H1 (cell line): Measurements from ENCODE around the gene VWA5A. TPM values are rescaled to one million over a fixed set of nuclear protein-coding genes. Genes with fewer than 3 reads are reported as not detected.

ENCODE experiments used
- CTCF ChIA-PET: fragments of 300-600 bp; sonication (Branson Sonifier 250); formaldehyde crosslinking; loops from one replicate; lab custom pipeline; 2021; ENCODE audit not compliant: partially characterized antibody; lab: Charles Lee
- POLR2A ChIA-PET: fragments of 300-600 bp; sonication (Branson Sonifier 250); formaldehyde crosslinking; loops from one replicate; lab custom pipeline; 2021; ENCODE audit warnings: inconsistent platforms; ENCODE audit not compliant: partially characterized antibody; lab: Charles Lee
- DNase-seq, 2 experiments: peaks; one replicate each; pipeline versions ENCODE4 v3.0.0 to v3.0.0-alpha.2; 2010 to 2022; ENCODE audit warnings: low spot score in 2 of 2, low read depth in 1 of 2, mixed read lengths in 1 of 2
- FAIRE-seq: peaks from 2 replicates; lab custom pipeline; 2011; peaks lifted over from hg19 to GRCh38; lab: Jason Lieb, UNC
- H2AFZ ChIP-seq: 2 replicates; pipeline ENCODE4 v1.8.1; 2012; ENCODE audit warnings: low read length, inconsistent platforms
- H2AK5ac ChIP-seq: 2 replicates; pipeline ENCODE4 v1.6.1; 2013; ENCODE audit warnings: low read depth, low read length
- H2BK120ac ChIP-seq: replicated peaks from 2 replicates; pipeline ENCODE3; 2013; ENCODE audit warnings: low read depth, low read length, inconsistent platforms
- H2BK12ac ChIP-seq: 2 replicates; pipeline ENCODE4 v1.6.1; 2013; ENCODE audit warnings: low read depth, low read length
- H2BK15ac ChIP-seq: 2 replicates; pipeline ENCODE4 v1.6.1; 2013; ENCODE audit warnings: low read length
- H2BK20ac ChIP-seq: 2 replicates; pipeline ENCODE4 v1.6.1; 2013; ENCODE audit warnings: low read length
- H2BK5ac ChIP-seq: 2 replicates; pipeline ENCODE4 v1.6.1; 2013; ENCODE audit warnings: low read depth, low read length
- H3K14ac ChIP-seq: 2 replicates; pipeline ENCODE4 v1.6.1; 2013; ENCODE audit warnings: inconsistent platforms; ENCODE audit not compliant: insufficient read length
- H3K18ac ChIP-seq: 2 replicates; pipeline ENCODE4 v1.6.1; 2013; ENCODE audit warnings: low read length; ENCODE audit errors: extremely low read depth
- H3K23ac ChIP-seq: 2 replicates; pipeline ENCODE4 v1.6.1; 2013; ENCODE audit warnings: inconsistent platforms; ENCODE audit not compliant: insufficient read length
- H3K23me2 ChIP-seq: 2 replicates; pipeline ENCODE4 v1.6.1; 2013; ENCODE audit warnings: low read depth, low read length
- H3K27ac ChIP-seq: 2 replicates; pipeline ENCODE4 v1.6.1; 2011; ENCODE audit warnings: low read depth, low read length, inconsistent platforms
- H3K27me3 ChIP-seq, 4 experiments: replicated peaks in 1 of 4; 1 replicate in 1 of 4; 2 replicates in 3 of 4; pipeline versions ENCODE4 v1.6.1 to v1.8.1; 2011 to 2013; ENCODE audit warnings: low read length in 3 of 4, mild to moderate bottlenecking in 3 of 4, inconsistent platforms in 2 of 4, mixed read lengths in 2 of 4, moderate library complexity in 1 of 4; ENCODE audit not compliant: control insufficient read depth in 3 of 4, insufficient read depth in 3 of 4; ENCODE audit errors: extremely low read depth in 1 of 4
- H3K36me3 ChIP-seq, 4 experiments: 2 replicates each; pipeline versions ENCODE4 v1.6.1 to v1.8.1; 2011 to 2013; ENCODE audit warnings: mild to moderate bottlenecking in 4 of 4, low read length in 3 of 4, moderate library complexity in 2 of 4, control low read depth in 1 of 4, inconsistent platforms in 1 of 4; ENCODE audit not compliant: insufficient read depth in 4 of 4, control insufficient read depth in 2 of 4
- H3K4ac ChIP-seq: replicated peaks from 2 replicates; pipeline ENCODE3; 2013; ENCODE audit warnings: low read length, low read depth, mixed read lengths, inconsistent platforms; ENCODE audit not compliant: insufficient read length
- H3K4me1 ChIP-seq, 4 experiments: replicated peaks in 1 of 4; 1 replicate in 1 of 4; 2 replicates in 3 of 4; pipeline versions ENCODE4 v1.6.1 to v1.8.1; 2011 to 2013; ENCODE audit warnings: low read length in 3 of 4, inconsistent platforms in 2 of 4, mixed read lengths in 1 of 4; ENCODE audit not compliant: insufficient read depth in 4 of 4, control insufficient read depth in 3 of 4
- H3K4me2 ChIP-seq, 2 experiments: 2 replicates each; pipeline versions ENCODE4 v1.6.1 to v1.8.1; 2011 to 2013; ENCODE audit warnings: low read depth in 2 of 2, low read length in 2 of 2, control low read depth in 1 of 2, inconsistent platforms in 1 of 2, mild to moderate bottlenecking in 1 of 2; ENCODE audit not compliant: insufficient read depth in 1 of 2
- H3K4me3 ChIP-seq, 4 experiments: fragments of 200-600, 300-600 bp in 1 of 4; sonication (generic), shearing (Covaris generic), sonication (Bioruptor Twin) in 1 of 4; 2 replicates each; pipeline versions ENCODE4 v1.5.1 to v1.8.1; 2011 to 2016; ENCODE audit warnings: low read length in 4 of 4, low read depth in 3 of 4, control low read depth in 2 of 4, inconsistent platforms in 2 of 4, mild to moderate bottlenecking in 2 of 4, mixed read lengths in 1 of 4, moderate library complexity in 1 of 4; ENCODE audit not compliant: insufficient read depth in 2 of 4; ENCODE audit errors: extremely low read depth in 1 of 4
- H3K56ac ChIP-seq: replicated peaks from 2 replicates; pipeline ENCODE3; 2013; ENCODE audit warnings: low read depth, mild to moderate bottlenecking, mixed read lengths, low read length, inconsistent platforms; ENCODE audit not compliant: insufficient read length
- H3K79me1 ChIP-seq: 2 replicates; pipeline ENCODE4 v1.6.1; 2013; ENCODE audit warnings: low read depth, low read length, control low read depth
- H3K79me2 ChIP-seq, 2 experiments: 2 replicates each; pipeline versions ENCODE4 v1.6.1 to v1.8.1; 2012 to 2013; ENCODE audit warnings: low read length in 2 of 2, mild to moderate bottlenecking in 2 of 2, inconsistent platforms in 1 of 2; ENCODE audit not compliant: insufficient read depth in 2 of 2, control insufficient read depth in 1 of 2
- H3K9ac ChIP-seq, 4 experiments: replicated peaks in 1 of 4; 1 replicate in 1 of 4; 2 replicates in 3 of 4; pipeline versions ENCODE4 v1.6.1 to v1.8.1; 2011 to 2013; ENCODE audit warnings: low read depth in 3 of 4, low read length in 3 of 4, control low read depth in 2 of 4, mild to moderate bottlenecking in 2 of 4, moderate library complexity in 2 of 4, inconsistent platforms in 1 of 4; ENCODE audit errors: extremely low read depth in 1 of 4
- H3K9me3 ChIP-seq, 2 experiments: 2 replicates each; pipeline versions ENCODE4 v1.6.1 to v1.8.1; 2012 to 2013; ENCODE audit warnings: mild to moderate bottlenecking in 2 of 2, moderate library complexity in 2 of 2, control low read depth in 1 of 2, inconsistent platforms in 1 of 2, low read depth in 1 of 2, low read length in 1 of 2, mixed read lengths in 1 of 2; ENCODE audit not compliant: insufficient read depth in 2 of 2
- H4K20me1 ChIP-seq, 2 experiments: replicated peaks in 1 of 2; 2 replicates each; pipeline versions ENCODE3 to v1.8.1; 2011 to 2013; ENCODE audit warnings: inconsistent platforms in 2 of 2, low read length in 2 of 2, mild to moderate bottlenecking in 1 of 2; ENCODE audit not compliant: insufficient read depth in 2 of 2, control insufficient read depth in 1 of 2
- H4K5ac ChIP-seq: 2 replicates; pipeline ENCODE4 v1.6.1; 2013; ENCODE audit warnings: low read length, low read depth, mixed read lengths, inconsistent platforms; ENCODE audit not compliant: insufficient read length
- H4K8ac ChIP-seq: 2 replicates; pipeline ENCODE4 v1.8.0; 2013; ENCODE audit warnings: mild to moderate bottlenecking, moderate library complexity, low read length, inconsistent platforms; ENCODE audit not compliant: insufficient read depth; ENCODE audit errors: extremely low read depth
- H4K91ac ChIP-seq: replicated peaks from 2 replicates; pipeline ENCODE3; 2013; ENCODE audit warnings: low read length, mixed read lengths, inconsistent platforms; ENCODE audit not compliant: insufficient read length
- ATF3 ChIP-seq: IDR thresholded peaks from 2 replicates; pipeline ENCODE4 v1.6.1; 2011; ENCODE audit warnings: low read depth, mild to moderate bottlenecking, low read length; ENCODE audit not compliant: insufficient read depth
- CBX8 ChIP-seq: fragments of 300-800, 300-1000 bp; sonication (generic); IDR thresholded peaks from 2 replicates; pipeline ENCODE4 v1.7.1; 2016; ENCODE audit warnings: low read depth, low read length, borderline replicate concordance
- GTF2F1 ChIP-seq: IDR thresholded peaks from 2 replicates; pipeline ENCODE4 v1.6.1; 2012; ENCODE audit warnings: low read depth, low read length, improper control_type of control experiment, borderline replicate concordance
- JUND ChIP-seq: IDR thresholded peaks from 2 replicates; pipeline ENCODE4 v1.6.1; 2011; ENCODE audit warnings: mild to moderate bottlenecking, improper control_type of control experiment, low read length
- PHF8 ChIP-seq: fragments of 200-600 bp; sonication (generic); conservative IDR thresholded peaks from 2 replicates; pipeline ENCODE4 v1.7.1; 2012; ENCODE audit warnings: low read depth, mild to moderate bottlenecking, inconsistent platforms, low read length, moderate library complexity
- POU5F1 ChIP-seq: IDR thresholded peaks from 2 replicates; pipeline ENCODE4 v1.6.1; 2011; ENCODE audit warnings: low read depth, mild to moderate bottlenecking, low read length, moderate library complexity
- RAD21 ChIP-seq, 2 experiments: IDR thresholded peaks in 1 of 2; conservative IDR thresholded peaks in 1 of 2; 2 replicates each; pipeline ENCODE4 v1.6.1; 2011; ENCODE audit warnings: low read depth in 2 of 2, low read length in 2 of 2, improper control_type of control experiment in 1 of 2, inconsistent platforms in 1 of 2, mild to moderate bottlenecking in 1 of 2, moderate library complexity in 1 of 2
- RNF2 ChIP-seq: fragments of 200-900, 300-1000 bp; sonication (generic); IDR thresholded peaks from 2 replicates; pipeline ENCODE4 v1.7.1; 2016; ENCODE audit warnings: borderline replicate concordance, low read depth, mild to moderate bottlenecking, antibody characterized with exemption, low read length; ENCODE audit not compliant: poor library complexity, severe bottlenecking; ENCODE audit errors: missing control alignments
- SP2 ChIP-seq: IDR thresholded peaks from 2 replicates; pipeline ENCODE4 v1.6.1; 2012; ENCODE audit warnings: mild to moderate bottlenecking, low read length, inconsistent platforms
- TEAD4 ChIP-seq: IDR thresholded peaks from 2 replicates; pipeline ENCODE4 v1.6.1; 2012; ENCODE audit warnings: low read depth, low read length, inconsistent platforms, mixed read lengths
- ZNF274 ChIP-seq: IDR thresholded peaks from 2 replicates; pipeline ENCODE4 v1.7.0; 2012; ENCODE audit warnings: low read length, borderline replicate concordance; ENCODE audit errors: extremely low read depth
- WGBS, 2 experiments: shearing (Covaris generic) in 1 of 2; methylation state at CpG; one replicate each; pipeline versions ENCODE4 v1.1.6 to v1.1.7; 2013 to 2015; ENCODE audit warnings: low lambda C conversion rate in 2 of 2, mixed read lengths in 2 of 2, inconsistent platforms in 1 of 2, low coverage in 1 of 2, missing lambda C conversion rate in 1 of 2; ENCODE audit not compliant: insufficient replicate concordance in 2 of 2, insufficient coverage in 1 of 2, insufficient read length in 1 of 2; ENCODE audit errors: extremely low coverage in 1 of 2, missing lambda C conversion rate in 1 of 2; 5-methylcytosine and 5-hydroxymethylcytosine counted together
- polyA plus RNA-seq, 7 experiments: library from polyadenylated mRNA; depleted of rRNA in 3 of 7; stranded (reverse) in 5 of 7; unstranded in 2 of 7; fragments of >200 nt in 5 of 7; fragments of 200-250 nt in 2 of 7; gene quantifications; 1 replicate in 5 of 7; 2 replicates in 1 of 7; 4 replicates in 1 of 7; pipeline versions ENCODE4 v1.2.1 to v1.2.3, GENCODE V29; 2011 to 2013; ENCODE audit warnings: missing spikeins in 2 of 7, mixed read lengths in 2 of 7
- total RNA-seq: library from RNA; stranded (reverse); fragmentation: NEBNext Ultra II Directional; extraction: Animal tissue kit (Norgen Biotek cat#: 25700); gene quantifications from 2 replicates; pipeline ENCODE4 v1.2.1, GENCODE V29; 2021

VWA5A gene
- total and polyA plus RNA-seq, 2 of the 8 experiments (the other 6 are each of a cell fraction or from before 2014, with no cell fraction given) = 12.5 to 20.4 TPM

DNA sequence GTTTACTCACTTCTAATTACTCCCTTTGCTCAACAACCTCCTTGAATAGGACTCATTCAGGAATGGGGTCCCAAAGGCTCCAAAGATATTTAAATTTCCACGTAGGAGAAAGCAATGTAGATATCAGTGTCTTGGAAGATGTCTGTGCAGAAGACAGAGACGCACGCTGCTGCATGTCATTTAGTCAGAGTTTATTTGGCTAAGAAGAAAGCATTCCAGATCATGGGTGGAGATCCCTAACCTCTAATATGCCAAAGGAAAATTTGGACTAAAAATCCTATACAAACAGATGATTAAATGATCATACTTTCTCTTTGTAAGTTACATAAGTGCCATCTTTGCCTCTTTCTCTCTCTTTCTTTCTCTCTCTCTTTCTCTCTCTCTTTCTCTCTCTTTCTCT lies 67.8 kb downstream of the VWA5A start, which contains the start of gene OR10D3:
Gene OR10D3, plus strand, starts transcription at position 278 of the 400 bp plus-strand sequence. CDS start 1,925 bp downstream, outside the sequence.
- Histone ChIP-seq H3K9ac (no peak within 1 kb of the TSS), H3K79me1 (no peaks in the 10 kb centered on the region), H3K23ac (no peak within 1 kb of the TSS), H4K5ac (no peak within 1 kb of the TSS), H2BK5ac (no peak within 1 kb of the TSS), H2AK5ac (no peak within 1 kb of the TSS), H2BK15ac (no peak within 1 kb of the TSS), H3K4me1 (no peaks in the 10 kb centered on the region), H3K79me2 (no peaks in the 10 kb centered on the region), H3K27me3 (peaks cover 0 to 4% (median 0%) of the 10 kb centered on the region in 4 experiments; a peak in 2 of 7 replicates), H2BK120ac (no peak within 1 kb of the TSS), H4K8ac (no peak within 1 kb of the TSS), H2BK12ac (no peak within 1 kb of the TSS), H3K56ac (no peak within 1 kb of the TSS), H3K14ac (no peak within 1 kb of the TSS), H3K18ac (no peak within 1 kb of the TSS), H3K27ac (no peak within 1 kb of the TSS), H4K20me1 (no peaks in the 10 kb centered on the region), H3K9me3 (no peaks in the 10 kb centered on the region)
- POLR2A ChIA-PET = no interaction called here
- no peak for DNase-seq
- 75% methylated on average over 3 of the region's 3 CpGs; no CpG with 5 or more reads in 1 of the 2 experiments for WGBS, 2 experiments
- TF ChIP-seq PHF8 = no peak
- no peak for TF ChIP-seq JUND
- no peak for TF ChIP-seq ZNF274
- TF ChIP-seq POU5F1 = no peak
- no peak for TF ChIP-seq RAD21 (IDR thresholded peaks at IDR 0.05 in 1 of 2, conservative IDR thresholded peaks at IDR 0.05 in 1 of 2; ENCODE audit: low read depth in 2 of 2, low read length in 2 of 2)
- no peak for TF ChIP-seq SP2
- no peak for TF ChIP-seq GTF2F1
- no peak for TF ChIP-seq CBX8
- TF ChIP-seq TEAD4 = no peak
- no peak for TF ChIP-seq ATF3
- no peak for TF ChIP-seq RNF2
- TF ChIP-seq, all 59 proteins: peak for 0
- FAIRE-seq = no peak
- H3K4me2 ChIP-seq = no peak within 1 kb of the TSS
- no peak within 1 kb of the TSS for H3K4me3 ChIP-seq
- H3K4ac ChIP-seq = no peak within 1 kb of the TSS
- H3K23me2 ChIP-seq = no peaks in the 10 kb centered on the region
- CTCF ChIA-PET = no interaction called here
- no peaks in the 10 kb centered on the region for H3K36me3 ChIP-seq
- no peak within 1 kb of the TSS for H4K91ac ChIP-seq
- no peak within 1 kb of the TSS for H2BK20ac ChIP-seq
- H2AFZ ChIP-seq = no peak within 1 kb of the TSS
